Tibial nerve (tissue), 4 donors: Measurements from ENCODE around the gene RPTOR.

ENCODE experiments used
- EP300 ChIP-seq, 2 donors: sonication (generic); formaldehyde crosslinking; IDR thresholded peaks; one replicate each; pipeline ENCODE4 v1.6.1; 2017; ENCODE audit warnings: antibody characterized with exemption in 2 of 2, mild to moderate bottlenecking in 1 of 2
- POLR2A ChIP-seq, 2 donors: fragments of 450-650 bp; IDR thresholded peaks; one replicate each; pipeline ENCODE4 v1.6.1; 2017; ENCODE audit warnings: antibody characterized with exemption in 2 of 2, mild to moderate bottlenecking in 2 of 2, moderate library complexity in 2 of 2
- TF ChIP-seq, protein P1 (sequence below), 5 experiments: fragments of 200-600 bp in 3 of 5; fragments of 450-650 bp in 2 of 5; sonication (generic) in 3 of 5; IDR thresholded peaks; one replicate each; pipeline ENCODE4 v1.5.1; 2016 to 2019; ENCODE audit warnings: antibody characterized with exemption in 5 of 5, mild to moderate bottlenecking in 3 of 5, moderate library complexity in 2 of 5

DNA sequence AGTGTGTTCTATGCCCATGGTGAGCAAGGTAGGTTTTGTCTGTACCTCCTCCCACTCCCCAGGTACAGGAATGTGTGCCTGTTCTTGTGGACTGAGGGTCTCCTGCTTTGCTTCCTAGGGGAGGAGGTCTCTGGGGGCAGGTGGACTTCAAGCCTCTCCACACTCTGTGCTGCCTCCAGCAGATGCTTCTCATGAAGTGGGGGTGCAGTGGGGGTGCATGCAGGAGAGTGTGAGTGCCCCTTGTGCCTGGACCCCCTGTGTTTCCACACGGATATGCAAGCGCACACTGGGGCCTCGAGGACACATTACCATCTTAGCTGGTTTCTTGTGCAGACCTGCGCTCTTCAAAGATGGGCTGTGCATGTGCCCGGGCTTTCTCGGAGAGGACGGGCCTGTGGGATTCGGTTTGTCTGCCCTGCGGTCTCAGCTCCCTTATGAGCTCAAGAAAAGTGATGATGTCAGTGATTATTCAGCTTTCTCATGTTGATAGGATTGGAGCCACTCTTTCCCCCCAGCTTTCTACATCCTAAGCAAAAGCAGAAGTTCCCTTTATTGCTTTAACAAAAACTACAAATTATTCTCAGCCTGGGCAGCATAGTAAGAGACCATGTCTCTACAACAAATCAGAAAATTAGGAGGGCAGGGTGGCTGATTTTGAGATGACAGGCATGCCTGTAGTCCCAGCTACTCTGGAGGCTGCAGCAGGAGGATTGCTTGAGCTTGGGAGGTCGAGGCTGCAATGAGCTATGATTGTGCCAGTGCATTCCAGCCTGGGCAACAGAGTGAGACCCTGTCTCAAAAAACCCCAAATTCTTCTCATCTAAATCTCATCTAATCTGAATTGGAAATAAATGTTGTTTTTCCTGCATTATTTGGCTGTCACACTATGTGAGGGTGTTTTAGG, 86.8 kb downstream of the RPTOR start:
- TF ChIP-seq, protein P1, sequence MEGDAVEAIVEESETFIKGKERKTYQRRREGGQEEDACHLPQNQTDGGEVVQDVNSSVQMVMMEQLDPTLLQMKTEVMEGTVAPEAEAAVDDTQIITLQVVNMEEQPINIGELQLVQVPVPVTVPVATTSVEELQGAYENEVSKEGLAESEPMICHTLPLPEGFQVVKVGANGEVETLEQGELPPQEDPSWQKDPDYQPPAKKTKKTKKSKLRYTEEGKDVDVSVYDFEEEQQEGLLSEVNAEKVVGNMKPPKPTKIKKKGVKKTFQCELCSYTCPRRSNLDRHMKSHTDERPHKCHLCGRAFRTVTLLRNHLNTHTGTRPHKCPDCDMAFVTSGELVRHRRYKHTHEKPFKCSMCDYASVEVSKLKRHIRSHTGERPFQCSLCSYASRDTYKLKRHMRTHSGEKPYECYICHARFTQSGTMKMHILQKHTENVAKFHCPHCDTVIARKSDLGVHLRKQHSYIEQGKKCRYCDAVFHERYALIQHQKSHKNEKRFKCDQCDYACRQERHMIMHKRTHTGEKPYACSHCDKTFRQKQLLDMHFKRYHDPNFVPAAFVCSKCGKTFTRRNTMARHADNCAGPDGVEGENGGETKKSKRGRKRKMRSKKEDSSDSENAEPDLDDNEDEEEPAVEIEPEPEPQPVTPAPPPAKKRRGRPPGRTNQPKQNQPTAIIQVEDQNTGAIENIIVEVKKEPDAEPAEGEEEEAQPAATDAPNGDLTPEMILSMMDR (IDR thresholded peaks at IDR 0.05), result no peak
- TF ChIP-seq POLR2A (IDR thresholded peaks at IDR 0.05) (no peak), EP300 (IDR thresholded peaks at IDR 0.05) (no peak)
